Neural crest cell (in vitro differentiated cells): ENCODE measurements around the gene CHERP. TPM values are rescaled to one million over a fixed set of nuclear protein-coding genes. Genes with fewer than 3 reads are reported as not detected.

ENCODE experiments used
- DNase-seq: peaks from one replicate; pipeline ENCODE4 v3.0.0; 2021; ENCODE audit warnings: low read depth, mixed read lengths, low spot score
- H3K27ac Mint-ChIP-seq: one replicate; pipeline ENCODE4 v1.8.0; 2021; ENCODE audit warnings: mild to moderate bottlenecking, mixed read lengths; ENCODE audit not compliant: unreplicated experiment
- H3K27me3 Mint-ChIP-seq: 2 replicates; pipeline ENCODE4 v1.8.0; 2021; ENCODE audit warnings: low read depth, mild to moderate bottlenecking, mixed read lengths
- H3K36me3 Mint-ChIP-seq: 2 replicates; pipeline ENCODE4 v1.8.0; 2021; ENCODE audit warnings: low read depth, mild to moderate bottlenecking, mixed read lengths
- H3K4me1 Mint-ChIP-seq: 2 replicates; pipeline ENCODE4 v1.8.0; 2021; ENCODE audit warnings: mixed read lengths
- H3K4me3 Mint-ChIP-seq: one replicate; pipeline ENCODE4 v1.8.0; 2021; ENCODE audit warnings: mild to moderate bottlenecking, mixed read lengths
- H3K9me3 Mint-ChIP-seq: 2 replicates; pipeline ENCODE4 v1.8.0; 2021; ENCODE audit warnings: mixed read lengths
- CTCF ChIP-seq: fragments of 200-600 bp; sonication (generic); conservative IDR thresholded peaks from 2 replicates; pipeline ENCODE4 v1.5.0; 2021; ENCODE audit warnings: antibody characterized with exemption, mild to moderate bottlenecking
- total RNA-seq: library from RNA; stranded (reverse); gene quantifications from 2 replicates; pipeline ENCODE4 v1.2.1, GENCODE V29; 2021

The CHERP gene
- total RNA-seq, 1 donor from 2014 or later: 95.7 TPM

DNA sequence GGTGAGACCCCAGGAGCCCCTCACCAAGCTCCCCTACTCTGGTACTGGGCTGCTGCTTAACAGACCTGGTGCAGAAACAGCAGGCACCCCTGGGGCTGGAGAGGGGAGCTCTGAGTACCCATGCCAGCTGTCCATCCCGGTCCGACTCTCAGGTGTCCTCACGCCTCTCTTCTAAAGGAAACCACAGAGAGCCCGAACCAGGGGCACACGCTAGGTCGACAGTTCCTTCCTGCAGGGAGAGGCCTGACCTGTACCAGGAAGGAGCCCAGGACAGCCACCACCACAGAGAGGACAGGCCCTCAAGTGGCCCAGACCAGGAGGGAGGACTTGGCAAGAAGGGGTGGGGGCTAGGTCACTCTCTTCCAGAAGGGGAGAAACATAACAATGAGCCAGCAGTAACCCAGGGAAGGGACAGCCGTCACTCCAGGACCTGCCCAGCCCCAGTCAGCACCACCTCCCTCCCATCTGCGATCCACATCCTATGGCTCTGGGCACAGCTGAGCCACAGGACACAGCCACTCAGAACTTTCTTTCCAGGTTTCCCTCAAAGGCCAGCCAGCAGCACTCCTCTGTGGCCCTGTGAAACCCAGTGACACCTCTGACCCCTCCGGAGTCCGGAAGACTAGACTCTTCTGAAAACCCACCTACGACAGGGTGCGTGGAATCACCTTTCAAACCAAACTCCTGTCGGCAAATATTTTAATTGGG is 43.0 kb upstream of the CHERP start:
- peaks cover 50% of the 10 kb centered on the region for H3K4me1 Mint-ChIP-seq
- no peak for TF ChIP-seq CTCF

DNA sequence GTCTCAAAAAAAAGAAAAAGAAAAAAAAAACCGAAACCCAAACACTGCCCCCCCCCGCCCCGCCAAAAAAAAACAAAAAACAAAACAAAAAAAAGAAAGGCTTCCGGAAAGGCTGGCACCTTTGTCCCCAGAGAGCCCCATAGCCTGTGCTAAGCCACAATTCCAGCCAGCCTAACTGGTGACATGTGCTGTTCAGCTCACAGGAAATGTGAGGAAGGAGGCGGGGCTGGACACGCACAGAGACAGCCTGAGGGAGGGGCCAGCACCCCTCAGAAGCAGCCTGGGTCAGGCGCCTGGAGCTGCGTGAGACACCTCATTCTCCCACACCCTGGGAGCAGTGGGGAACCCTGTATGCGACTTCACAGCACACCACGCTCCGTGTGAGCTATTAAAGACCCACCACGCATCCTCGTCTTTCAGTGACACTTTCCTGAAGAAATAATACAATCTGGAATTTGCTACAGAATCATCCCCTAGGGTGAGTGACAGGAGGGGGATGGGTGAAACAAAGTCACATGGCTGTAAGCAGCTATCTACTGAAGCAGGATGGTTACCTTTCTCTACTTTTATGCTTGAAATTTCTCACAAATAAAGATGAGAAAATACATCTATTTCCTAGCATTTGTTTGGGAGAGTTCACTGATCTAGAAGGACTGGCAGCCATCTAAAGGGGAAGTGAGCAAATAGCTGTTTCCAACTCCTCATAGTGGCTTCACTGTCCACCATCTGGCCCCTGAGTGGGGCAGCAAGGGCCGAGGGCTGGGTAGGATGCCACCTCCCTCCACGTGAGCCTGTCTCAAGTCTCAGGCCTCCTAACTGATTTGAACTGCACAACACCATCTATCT is 42.2 kb upstream of the CHERP start:
- no peak for TF ChIP-seq CTCF
- H3K36me3 Mint-ChIP-seq: no peaks in the 10 kb centered on the region
- H3K27ac Mint-ChIP-seq: peak overlapping the region; percentile 78
- H3K27me3 Mint-ChIP-seq: no peaks in the 10 kb centered on the region
- H3K4me3 Mint-ChIP-seq: peak overlapping the region; percentile 49
- peak; percentile 68 for DNase-seq
- peaks cover 49% of the 10 kb centered on the region for H3K4me1 Mint-ChIP-seq
- no peaks in the 10 kb centered on the region for H3K9me3 Mint-ChIP-seq

More for the DNA sequence above, 43.0 kb upstream of the CHERP start:
- DNase-seq: no peak
- Mint-ChIP-seq H3K4me3 (no peak overlapping the region), H3K9me3 (no peaks in the 10 kb centered on the region), H3K36me3 (no peaks in the 10 kb centered on the region), H3K27me3 (no peaks in the 10 kb centered on the region), H3K27ac (peak overlapping the region; percentile 78)

DNA sequence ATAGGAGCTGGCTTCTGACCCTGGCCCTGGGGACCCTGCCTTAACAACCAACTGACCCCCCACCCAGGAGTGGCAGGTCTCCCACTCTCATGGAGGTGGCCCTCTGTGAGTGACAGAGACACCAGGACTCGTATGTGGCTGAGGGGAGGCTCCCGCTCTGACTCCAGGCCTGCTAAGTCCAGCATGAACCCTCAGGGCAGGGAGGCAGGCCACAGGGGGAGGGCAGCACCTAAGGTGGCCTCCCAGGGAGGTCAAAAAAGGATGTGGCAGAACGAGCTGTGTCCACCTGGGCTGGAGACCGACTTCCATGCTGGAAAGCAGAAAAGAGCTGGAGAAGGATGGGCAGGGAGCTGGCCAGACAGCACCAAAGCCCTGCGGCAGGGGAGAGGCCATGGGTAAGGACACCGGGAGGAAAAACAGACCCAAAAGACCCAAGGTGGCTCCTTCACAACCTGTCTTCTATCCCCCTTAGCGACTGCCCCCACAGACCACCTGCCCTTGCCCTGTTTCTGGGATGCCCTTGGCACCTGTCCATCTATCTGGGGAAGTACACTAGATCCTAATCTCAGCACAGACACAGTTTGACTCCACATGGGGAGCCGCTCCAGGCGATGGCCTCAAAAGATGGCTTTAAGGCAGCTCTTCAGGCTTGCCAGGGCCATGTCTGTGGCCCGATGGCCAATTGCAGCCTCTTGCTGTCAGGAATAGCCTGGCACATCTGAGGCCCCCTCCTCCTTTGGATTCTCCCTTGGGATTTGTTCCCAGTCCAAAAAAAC is 40.4 kb upstream of the CHERP start:
- Mint-ChIP-seq H3K4me3 (peak overlapping the region; percentile 47), H3K27ac (peak overlapping the region; percentile 78), H3K9me3 (no peaks in the 10 kb centered on the region), H3K4me1 (peaks cover 31% of the 10 kb centered on the region), H3K27me3 (no peaks in the 10 kb centered on the region), H3K36me3 (no peaks in the 10 kb centered on the region)
- TF ChIP-seq CTCF: no peak
- DNase-seq: no peak

DNA sequence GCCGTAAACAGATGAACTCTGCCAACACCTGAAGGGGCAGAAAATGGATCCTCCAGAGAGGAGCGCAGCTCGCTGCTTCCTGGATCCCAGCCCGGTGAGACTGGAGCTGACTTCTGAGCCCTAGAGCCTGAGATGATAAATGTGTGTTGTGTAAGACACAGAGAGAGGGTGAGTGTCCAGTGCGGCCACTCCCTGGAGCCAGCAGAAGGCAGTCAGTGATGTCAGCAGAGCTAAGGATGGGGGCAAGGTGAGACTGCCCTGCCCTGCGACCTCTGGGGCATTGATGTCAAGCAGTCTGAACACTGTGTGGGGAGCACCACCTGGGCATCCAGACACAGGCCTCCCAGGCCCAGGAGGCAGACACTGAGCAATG is 39.7 kb upstream of the CHERP start:
- H3K27ac Mint-ChIP-seq: no peak overlapping the region
- no peaks in the 10 kb centered on the region for H3K9me3 Mint-ChIP-seq
- peak overlapping the region; percentile 44 for H3K4me3 Mint-ChIP-seq
- TF ChIP-seq CTCF: no peak
- no peaks in the 10 kb centered on the region for H3K27me3 Mint-ChIP-seq
- H3K4me1 Mint-ChIP-seq: peaks cover 28% of the 10 kb centered on the region
- no peaks in the 10 kb centered on the region for H3K36me3 Mint-ChIP-seq
- DNase-seq: no peak

DNA sequence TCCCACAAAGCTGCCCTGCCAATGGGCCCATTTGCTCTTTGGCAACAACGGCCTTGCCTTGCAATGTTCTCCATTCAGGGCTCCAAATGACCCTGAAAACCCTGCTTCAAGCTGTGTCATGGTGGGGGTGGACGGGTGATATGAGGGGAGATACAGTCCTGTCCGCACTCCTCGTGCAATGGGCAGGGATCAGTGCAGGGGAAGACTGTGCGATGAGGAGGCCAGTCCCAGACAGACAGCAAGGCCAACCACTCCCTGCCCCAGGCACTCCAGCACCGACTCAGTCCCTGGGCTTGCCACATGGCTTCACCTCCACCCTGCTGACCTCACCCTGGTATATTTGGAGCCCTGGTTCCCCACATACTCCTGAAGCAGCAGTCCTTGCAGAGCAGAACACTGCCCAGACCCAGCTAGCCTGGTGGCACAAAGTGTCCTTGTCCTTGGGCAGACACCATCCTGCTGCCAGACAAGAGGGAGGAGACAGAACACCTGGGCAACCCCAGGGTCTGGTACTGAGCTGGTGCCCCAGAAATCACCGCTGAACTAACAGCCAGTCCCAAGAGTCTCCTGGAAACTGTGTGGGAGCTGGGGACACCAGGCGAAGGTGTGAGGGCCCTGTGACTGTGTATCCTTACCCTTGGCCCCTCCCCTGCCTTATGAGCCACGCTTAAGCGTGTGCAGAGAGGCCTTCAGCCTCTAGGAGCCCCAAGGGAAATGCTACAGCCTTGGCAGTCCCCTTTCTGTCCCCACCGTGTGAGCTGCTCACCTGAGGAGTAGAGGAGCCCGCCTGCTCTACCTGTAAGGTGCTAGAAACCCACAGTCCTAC is 39.1 kb upstream of the CHERP start:
- Mint-ChIP-seq H3K4me3 (peak overlapping the region; percentile 44), H3K4me1 (peaks cover 29% of the 10 kb centered on the region), H3K27me3 (no peaks in the 10 kb centered on the region), H3K9me3 (no peaks in the 10 kb centered on the region), H3K36me3 (no peaks in the 10 kb centered on the region), H3K27ac (peak overlapping the region; percentile 57)
- no peak for TF ChIP-seq CTCF
- DNase-seq: no peak
